Chondrocyte (in vitro differentiated cells): Measurements from ENCODE around the gene GOLGA6L7. TPM values are rescaled to one million over a fixed set of nuclear protein-coding genes. Genes with fewer than 3 reads are reported as not detected.

Experiments
- DNase-seq: peaks from one replicate; pipeline ENCODE4 v3.0.0; 2021; ENCODE audit warnings: mixed read lengths, low spot score
- H3K27ac Mint-ChIP-seq: one replicate; pipeline ENCODE4 v1.8.0; 2021; ENCODE audit warnings: mild to moderate bottlenecking, moderate library complexity, mixed read lengths; ENCODE audit not compliant: unreplicated experiment
- H3K27me3 Mint-ChIP-seq: 2 replicates; pipeline ENCODE4 v1.8.0; 2021; ENCODE audit warnings: low read depth, mixed read lengths
- H3K36me3 Mint-ChIP-seq: 2 replicates; pipeline ENCODE4 v1.8.0; 2021; ENCODE audit warnings: low read depth, mixed read lengths
- H3K4me1 Mint-ChIP-seq: 2 replicates; pipeline ENCODE4 v1.8.0; 2021; ENCODE audit warnings: low read depth, mild to moderate bottlenecking, mixed read lengths
- H3K4me3 Mint-ChIP-seq: one replicate; pipeline ENCODE4 v1.8.0; 2021; ENCODE audit warnings: mild to moderate bottlenecking, moderate library complexity, mixed read lengths; ENCODE audit not compliant: unreplicated experiment
- H3K9me3 Mint-ChIP-seq: 2 replicates; pipeline ENCODE4 v1.8.0; 2021; ENCODE audit warnings: low read depth, mixed read lengths
- total RNA-seq: library from RNA; stranded (reverse); gene quantifications from 3 replicates; pipeline ENCODE4 v1.2.1, GENCODE V29; 2021
- TF ChIP-seq, protein P1 (sequence below): fragments of 200-600 bp; sonication (generic); IDR thresholded peaks from 2 replicates; pipeline ENCODE4 v1.5.0; 2021; ENCODE audit warnings: antibody characterized with exemption, mild to moderate bottlenecking, moderate library complexity

The GOLGA6L7 gene
- total RNA-seq, 1 donor from 2014 or later, result not detected

DNA sequence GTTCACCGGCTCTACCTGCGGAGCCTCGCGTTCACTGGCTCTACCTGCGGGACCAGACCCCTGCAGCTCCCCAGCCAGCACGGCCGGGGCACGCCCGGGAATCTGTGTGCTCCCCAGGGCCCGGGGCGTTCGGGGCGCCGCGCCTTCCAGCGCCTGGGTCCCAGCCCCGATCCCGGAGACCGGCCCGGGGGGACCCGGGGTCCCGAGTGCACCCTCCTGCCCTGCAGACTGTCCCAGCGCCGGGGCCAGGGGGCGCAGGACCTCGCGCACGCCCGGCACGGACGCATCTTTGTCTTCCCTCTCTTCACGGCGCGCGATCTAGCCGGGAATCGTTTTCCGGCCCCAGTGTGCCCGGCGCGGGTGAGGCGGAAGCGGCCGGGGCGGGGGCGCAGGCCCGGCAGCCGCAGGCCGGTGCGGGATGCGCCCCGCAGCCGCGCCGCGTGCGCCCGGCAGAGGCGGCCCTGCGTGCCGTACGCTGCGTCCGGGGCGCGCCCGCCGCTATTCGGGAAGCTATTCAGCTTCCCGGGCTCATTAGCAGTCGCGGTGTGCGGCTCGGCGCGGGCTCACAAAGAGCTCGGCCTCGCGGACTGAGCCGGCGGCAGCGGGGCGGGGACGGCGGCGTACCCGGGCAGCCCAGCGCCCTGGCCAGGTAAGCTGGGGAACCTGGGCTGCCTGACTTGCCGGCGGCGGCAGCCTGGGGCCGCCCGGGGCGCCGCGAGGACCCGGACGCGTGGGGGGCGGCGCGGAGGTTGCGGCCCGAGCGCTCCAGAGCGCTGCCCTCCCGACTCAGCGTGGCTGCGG is 37.4 kb upstream of the GOLGA6L7 start, which contains the start of gene APBA2:
APBA2 (plus strand) TSS at position 345 of the 801 bp plus-strand sequence. CDS start 167,911 bp downstream, outside the sequence.
- Mint-ChIP-seq H3K4me3 (peak within 1 kb of the TSS; percentile 70), H3K27ac (no peak within 1 kb of the TSS), H3K9me3 (no peaks in the 10 kb centered on the region), H3K4me1 (peaks cover 33% of the 10 kb centered on the region), H3K36me3 (no peaks in the 10 kb centered on the region), H3K27me3 (no peaks in the 10 kb centered on the region)
- DNase-seq, result no peak
- TF ChIP-seq, protein P1, sequence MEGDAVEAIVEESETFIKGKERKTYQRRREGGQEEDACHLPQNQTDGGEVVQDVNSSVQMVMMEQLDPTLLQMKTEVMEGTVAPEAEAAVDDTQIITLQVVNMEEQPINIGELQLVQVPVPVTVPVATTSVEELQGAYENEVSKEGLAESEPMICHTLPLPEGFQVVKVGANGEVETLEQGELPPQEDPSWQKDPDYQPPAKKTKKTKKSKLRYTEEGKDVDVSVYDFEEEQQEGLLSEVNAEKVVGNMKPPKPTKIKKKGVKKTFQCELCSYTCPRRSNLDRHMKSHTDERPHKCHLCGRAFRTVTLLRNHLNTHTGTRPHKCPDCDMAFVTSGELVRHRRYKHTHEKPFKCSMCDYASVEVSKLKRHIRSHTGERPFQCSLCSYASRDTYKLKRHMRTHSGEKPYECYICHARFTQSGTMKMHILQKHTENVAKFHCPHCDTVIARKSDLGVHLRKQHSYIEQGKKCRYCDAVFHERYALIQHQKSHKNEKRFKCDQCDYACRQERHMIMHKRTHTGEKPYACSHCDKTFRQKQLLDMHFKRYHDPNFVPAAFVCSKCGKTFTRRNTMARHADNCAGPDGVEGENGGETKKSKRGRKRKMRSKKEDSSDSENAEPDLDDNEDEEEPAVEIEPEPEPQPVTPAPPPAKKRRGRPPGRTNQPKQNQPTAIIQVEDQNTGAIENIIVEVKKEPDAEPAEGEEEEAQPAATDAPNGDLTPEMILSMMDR, result peak; percentile 38

DNA sequence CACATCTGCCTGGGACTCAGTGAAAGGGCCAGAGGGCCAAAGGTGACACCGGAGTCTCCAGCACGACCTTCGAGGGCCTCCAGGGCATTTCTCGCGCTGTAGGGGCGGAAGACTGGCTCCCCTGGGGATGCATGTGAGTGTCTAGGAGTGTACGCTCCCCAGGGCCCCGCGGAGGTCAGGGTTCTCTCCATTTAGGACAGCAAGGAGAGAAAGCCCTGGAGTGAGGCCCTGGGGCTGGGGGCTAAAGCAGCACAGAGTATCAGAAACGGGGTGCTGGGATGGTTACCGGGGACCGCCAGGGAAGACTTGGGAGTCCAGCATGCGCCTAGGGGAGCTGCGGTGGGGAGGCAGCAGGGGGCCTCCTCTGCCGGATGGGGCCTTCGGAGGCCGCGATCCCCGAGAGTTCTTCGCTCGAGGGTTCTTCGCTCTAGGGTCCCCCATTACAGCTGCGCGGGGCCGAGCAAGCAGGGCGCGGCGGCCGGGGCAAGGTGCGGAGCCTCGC is 36.7 kb upstream of the GOLGA6L7 start:
- no peaks in the 10 kb centered on the region for H3K36me3 Mint-ChIP-seq
- no peak overlapping the region for H3K27ac Mint-ChIP-seq
- no peaks in the 10 kb centered on the region for H3K27me3 Mint-ChIP-seq
- no peaks in the 10 kb centered on the region for H3K9me3 Mint-ChIP-seq
- no peak for DNase-seq
- peak overlapping the region; percentile 42 for H3K4me3 Mint-ChIP-seq
- TF ChIP-seq, protein P1, result no peak
- peaks cover 33% of the 10 kb centered on the region for H3K4me1 Mint-ChIP-seq

DNA sequence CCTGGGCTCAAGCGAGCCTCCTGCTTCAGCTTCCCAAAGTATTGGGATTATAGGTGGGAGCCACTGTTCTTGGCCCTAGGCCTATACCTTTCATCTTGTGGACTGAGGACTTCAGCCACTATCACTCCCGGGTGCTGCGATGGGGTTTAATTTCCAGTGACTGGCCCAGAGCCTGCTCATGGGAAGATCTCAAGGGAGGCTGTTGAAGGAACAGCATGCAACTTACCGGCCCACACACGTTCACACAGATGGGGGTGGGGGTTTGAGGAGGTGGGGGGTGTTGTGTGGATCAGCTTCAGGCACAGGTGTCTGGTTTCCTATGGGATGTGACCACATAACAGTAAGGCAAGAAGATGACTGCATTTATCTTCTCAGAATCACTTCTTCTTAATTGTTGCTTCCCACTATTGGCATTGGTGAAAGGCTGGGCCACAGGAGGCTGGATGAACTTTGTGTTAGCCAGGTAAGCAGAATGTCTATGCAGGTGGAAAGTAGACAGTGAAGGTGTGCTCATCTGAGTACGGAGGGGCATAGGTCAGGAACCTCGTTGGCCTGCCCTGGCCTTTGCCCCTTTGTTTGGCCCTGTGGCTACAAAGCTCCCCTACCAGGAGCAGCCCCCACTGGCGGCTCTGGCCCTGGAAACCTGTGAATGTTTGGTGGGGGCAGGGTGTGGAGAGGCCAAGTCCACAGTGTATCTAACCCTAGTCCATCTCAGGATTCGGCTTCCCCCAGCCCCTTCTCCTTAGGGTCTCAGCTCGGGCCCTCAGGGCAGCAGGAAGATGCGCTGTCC is 35.9 kb upstream of the GOLGA6L7 start:
- Mint-ChIP-seq H3K27me3 (no peaks in the 10 kb centered on the region), H3K27ac (no peak overlapping the region), H3K4me1 (peaks cover 26% of the 10 kb centered on the region), H3K9me3 (no peaks in the 10 kb centered on the region), H3K36me3 (no peaks in the 10 kb centered on the region), H3K4me3 (peak overlapping the region; percentile 42)
- TF ChIP-seq, protein P1, result no peak
- no peak for DNase-seq

DNA sequence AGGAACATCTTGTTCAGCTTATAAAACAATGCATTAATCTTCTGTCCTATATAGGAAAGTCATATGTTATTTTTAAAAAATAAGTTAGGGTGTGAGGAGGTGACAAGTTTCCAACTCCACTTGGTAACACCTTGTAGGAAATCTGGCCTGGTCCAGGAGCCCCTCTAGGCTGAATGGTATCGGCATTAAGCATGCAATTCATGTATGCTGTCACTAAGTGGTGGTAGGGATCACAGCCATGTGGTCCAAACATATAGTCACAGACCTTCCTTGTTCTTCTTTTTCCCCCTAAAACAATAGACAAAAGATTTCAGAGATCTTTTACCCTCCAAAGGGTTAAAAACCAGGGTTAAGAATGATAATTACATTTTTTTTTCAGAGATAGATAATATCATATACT is 33.2 kb upstream of the GOLGA6L7 start:
- H3K27ac Mint-ChIP-seq, result no peak overlapping the region
- TF ChIP-seq, protein P1, result peak; percentile 47
- H3K9me3 Mint-ChIP-seq, result no peaks in the 10 kb centered on the region
- no peaks in the 10 kb centered on the region for H3K27me3 Mint-ChIP-seq
- no peak for DNase-seq
- H3K36me3 Mint-ChIP-seq, result no peaks in the 10 kb centered on the region
- no peaks in the 10 kb centered on the region for H3K4me1 Mint-ChIP-seq
- no peak overlapping the region for H3K4me3 Mint-ChIP-seq

DNA sequence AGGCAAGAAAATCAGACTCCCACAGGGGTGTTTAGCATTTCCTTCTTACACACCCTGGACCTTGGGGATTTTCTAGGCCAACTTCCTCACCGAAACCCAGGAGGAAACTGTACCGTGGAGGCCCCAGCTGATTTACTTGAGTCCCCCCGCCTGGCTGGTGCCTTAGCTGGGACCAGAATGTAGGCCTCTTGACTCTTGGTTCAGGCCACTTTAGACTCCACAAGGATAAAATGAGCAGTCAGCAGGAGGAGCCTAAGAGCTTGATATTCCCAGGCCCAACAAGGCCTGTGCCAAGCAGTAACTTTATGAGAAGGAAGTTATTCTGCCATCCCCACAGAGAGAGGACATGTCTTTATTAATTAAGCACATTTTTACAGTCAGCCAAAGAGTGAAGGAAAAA is 32.7 kb upstream of the GOLGA6L7 start:
- Mint-ChIP-seq H3K4me3 (no peak overlapping the region), H3K9me3 (no peaks in the 10 kb centered on the region), H3K27me3 (no peaks in the 10 kb centered on the region), H3K27ac (peak overlapping the region; percentile 10), H3K4me1 (no peaks in the 10 kb centered on the region), H3K36me3 (no peaks in the 10 kb centered on the region)
- DNase-seq, result no peak
- TF ChIP-seq, protein P1, result peak; percentile 68
